ELR (cell line): ENCODE data around the gene CEP41.

ENCODE experiments used
- DNase-seq: peaks from one replicate; pipeline ENCODE4 v3.0.0-alpha.2; 2015; ENCODE audit warnings: low read depth

The CEP41 gene

GRCh38 chr7:130418306-130418705 is 22.5 kb downstream of the CEP41 start:
- peak; percentile 25 for DNase-seq

- no peak for DNase-seq
Observed at GRCh38 chr7:130417213-130417612, 23.6 kb downstream of the CEP41 start.

- DNase-seq = no peak
Observed at GRCh38 chr7:130415006-130415405, 25.8 kb downstream of the CEP41 start.

- no peak for DNase-seq
Observed at GRCh38 chr7:130413201-130413600, 27.6 kb downstream of the CEP41 start.

GRCh38 chr7:130410868-130411541 is 29.8 kb downstream of the CEP41 start:
- no peak for DNase-seq

- DNase-seq = no peak
Observed at GRCh38 chr7:130409712-130410072, 31.1 kb downstream of the CEP41 start.

GRCh38 chr7:130409067-130409711 is 31.6 kb downstream of the CEP41 start:
- DNase-seq = no peak

GRCh38 chr7:130405003-130405402 is 35.8 kb downstream of the CEP41 start:
- no peak for DNase-seq

- no peak for DNase-seq
Observed at GRCh38 chr7:130401578-130401977, 39.2 kb downstream of the CEP41 start.

- no peak for DNase-seq
Observed at GRCh38 chr7:130401101-130401500, 39.7 kb downstream of the CEP41 start.

- DNase-seq = no peak
Observed at GRCh38 chr7:130400120-130400572, 40.7 kb downstream of the CEP41 start.

- DNase-seq = no peak
Observed at GRCh38 chr7:130398526-130399090, 42.2 kb downstream of the CEP41 start.

GRCh38 chr7:130397758-130398073 is 43.1 kb downstream of the CEP41 start:
- no peak for DNase-seq

- no peak for DNase-seq
Observed at GRCh38 chr7:130397051-130397757, 43.6 kb downstream of the CEP41 start.

- no peak for DNase-seq
Observed at GRCh38 chr7:130396109-130396508, 44.7 kb downstream of the CEP41 start.

GRCh38 chr7:130395421-130395820 is 45.4 kb downstream of the CEP41 start:
- DNase-seq = no peak

- DNase-seq = no peak
Observed at GRCh38 chr7:130394421-130395195, 46.2 kb downstream of the CEP41 start.

- DNase-seq = no peak
Observed at GRCh38 chr7:130393841-130394411, 46.9 kb downstream of the CEP41 start.

GRCh38 chr7:130393101-130393561 is 47.7 kb downstream of the CEP41 start:
- DNase-seq = peak; percentile 20

- no peak for DNase-seq
Observed at GRCh38 chr7:130390486-130390885, 50.3 kb downstream of the CEP41 start.

- no peak for DNase-seq
Observed at GRCh38 chr7:130388671-130389070, 52.1 kb downstream of the CEP41 start.
